ENCODE measurements around the gene CRIM1.

CRIM1 gene

DNA sequence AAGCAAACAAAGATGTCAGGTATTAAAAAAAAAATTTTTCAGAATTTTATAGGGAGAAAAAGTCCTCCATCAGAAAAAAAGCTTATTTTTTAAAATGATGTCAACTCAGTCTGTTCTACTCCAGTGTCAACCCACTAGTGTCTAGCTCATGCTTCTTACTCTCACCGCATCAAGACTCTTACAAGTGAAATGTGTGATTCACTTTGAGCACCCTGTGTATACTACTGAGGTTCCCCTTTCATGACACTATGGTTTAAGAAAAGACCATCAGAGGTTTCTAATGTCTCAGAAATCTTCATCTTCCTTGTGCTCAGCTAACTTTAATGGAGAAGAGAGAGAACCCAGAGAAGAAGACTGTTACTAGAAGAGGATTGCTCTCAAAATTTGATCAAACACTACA lies 199.0 kb downstream of the CRIM1 start:
- no peak for DNase-seq (ENCODE audit: low spot score)

- DNase-seq (ENCODE audit: low spot score): no peak
These were observed 200.2 kb downstream of the CRIM1 start for GRCh38 chr2:36555789-36556188.

- no peak for DNase-seq (ENCODE audit: low spot score)
These were observed 201.3 kb downstream of the CRIM1 start for GRCh38 chr2:36556842-36557241.

GRCh38 chr2:36559221-36559942 lies 203.8 kb downstream of the CRIM1 start:
- DNase-seq (ENCODE audit: low spot score): no peak

DNA sequence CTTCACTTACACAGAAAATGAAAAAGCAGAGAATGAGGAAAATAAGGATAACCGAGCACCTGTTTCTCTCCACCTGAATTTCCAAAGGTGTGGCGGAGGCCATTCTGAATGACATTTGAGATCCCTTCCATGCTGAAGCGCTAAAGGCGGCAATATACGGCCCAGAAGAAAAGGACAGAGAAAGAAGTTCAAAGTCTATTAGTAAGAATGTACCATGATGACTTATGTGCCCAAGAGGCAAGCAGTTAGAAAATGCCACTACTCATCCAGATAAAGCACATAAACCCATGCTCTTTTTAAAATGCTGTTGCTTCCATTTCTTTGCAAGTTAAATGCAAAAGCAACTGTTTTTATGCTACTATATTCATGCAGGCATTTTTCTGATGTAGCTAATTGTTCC lies 205.1 kb downstream of the CRIM1 start:
- no peak for DNase-seq (ENCODE audit: low spot score)

DNA sequence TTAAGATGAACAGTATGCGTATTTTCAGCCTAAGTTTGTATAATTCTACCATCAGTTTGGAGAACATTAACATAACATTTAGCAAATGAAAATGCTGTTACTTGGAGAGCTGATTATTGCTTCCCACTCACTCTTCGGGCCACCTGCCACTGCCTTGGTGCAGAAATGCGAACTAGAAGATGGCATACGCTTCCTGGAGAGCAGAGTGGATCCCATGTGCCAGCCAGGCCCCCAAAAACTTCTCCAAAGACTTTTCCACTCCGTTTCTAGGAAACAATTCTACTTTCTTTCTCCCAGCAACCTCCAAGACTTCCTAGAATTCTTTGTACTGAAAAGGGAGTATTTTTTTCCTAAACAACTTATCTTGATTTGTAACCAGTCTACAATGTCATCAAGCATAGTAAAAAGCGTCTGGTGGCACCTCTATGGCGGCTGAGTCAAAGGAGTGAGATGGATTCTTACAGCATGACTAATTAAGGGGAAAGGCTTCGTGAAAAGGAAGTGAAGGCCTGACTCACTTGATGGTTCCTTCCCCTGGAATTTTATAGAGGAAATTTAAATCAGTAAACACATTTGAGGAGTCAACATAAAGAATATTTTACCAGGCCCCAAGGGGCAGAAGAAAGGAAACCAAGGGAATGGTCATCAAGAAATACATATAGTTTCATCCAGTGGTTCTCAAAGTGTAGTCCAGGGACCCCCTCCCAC lies 205.8 kb downstream of the CRIM1 start:
- DNase-seq (ENCODE audit: low spot score): no peak

DNA sequence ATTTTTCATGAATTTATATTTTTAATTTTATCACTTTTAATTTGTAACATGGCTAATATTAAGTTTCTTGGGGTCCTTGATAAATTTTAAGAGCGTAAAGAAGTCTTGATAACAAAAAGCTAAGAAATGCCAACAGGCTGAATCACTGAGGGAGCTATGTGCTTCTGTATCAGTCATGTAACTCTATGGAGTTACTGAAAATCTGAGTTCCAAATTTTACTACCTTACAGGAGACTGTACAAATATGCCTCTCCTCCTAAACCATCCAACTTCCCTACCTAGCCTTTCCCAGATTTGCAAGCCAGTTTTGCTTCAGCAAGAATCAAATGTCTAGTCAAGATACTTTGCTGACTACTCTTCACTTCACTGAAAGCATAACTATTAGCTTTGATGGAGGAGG lies 206.7 kb downstream of the CRIM1 start:
- DNase-seq (ENCODE audit: low spot score): no peak

GRCh38 chr2:36562973-36563532 lies 207.5 kb downstream of the CRIM1 start:
- DNase-seq (ENCODE audit: low spot score): no peak

DNA sequence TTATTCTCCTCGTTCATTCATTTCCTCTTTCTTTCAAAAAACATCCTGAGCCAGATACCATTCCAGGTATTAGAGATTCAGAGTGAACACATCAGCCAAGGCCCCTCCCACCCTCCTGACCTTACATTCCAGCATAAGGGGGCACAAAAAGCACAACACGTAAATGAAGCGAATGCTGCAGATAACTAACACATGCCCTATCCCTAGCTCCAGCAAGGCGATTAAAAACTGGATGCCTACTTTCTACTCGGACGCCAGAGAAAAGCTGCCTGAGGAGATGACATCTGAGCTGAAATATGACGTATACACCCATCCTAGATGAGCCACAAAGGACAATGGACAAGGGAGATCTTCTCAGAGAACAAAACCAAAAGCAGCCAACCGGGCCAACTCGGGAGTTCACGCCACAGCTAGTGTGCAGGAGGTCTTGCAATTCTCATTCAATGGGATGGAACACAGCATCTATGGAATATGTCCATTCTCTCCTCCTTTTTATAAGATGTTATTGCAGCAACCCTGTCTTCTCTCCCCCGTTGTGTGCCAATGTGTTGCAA lies 208.9 kb downstream of the CRIM1 start:
- no peak for DNase-seq (ENCODE audit: low spot score)

- DNase-seq (ENCODE audit: low spot score): no peak
These were observed 210.1 kb downstream of the CRIM1 start for GRCh38 chr2:36565712-36566111.

GRCh38 chr2:36566887-36567286 lies 211.3 kb downstream of the CRIM1 start:
- no peak for DNase-seq (ENCODE audit: low spot score)

GRCh38 chr2:36567711-36568408 lies 212.3 kb downstream of the CRIM1 start:
- DNase-seq (ENCODE audit: low spot score): no peak

DNA sequence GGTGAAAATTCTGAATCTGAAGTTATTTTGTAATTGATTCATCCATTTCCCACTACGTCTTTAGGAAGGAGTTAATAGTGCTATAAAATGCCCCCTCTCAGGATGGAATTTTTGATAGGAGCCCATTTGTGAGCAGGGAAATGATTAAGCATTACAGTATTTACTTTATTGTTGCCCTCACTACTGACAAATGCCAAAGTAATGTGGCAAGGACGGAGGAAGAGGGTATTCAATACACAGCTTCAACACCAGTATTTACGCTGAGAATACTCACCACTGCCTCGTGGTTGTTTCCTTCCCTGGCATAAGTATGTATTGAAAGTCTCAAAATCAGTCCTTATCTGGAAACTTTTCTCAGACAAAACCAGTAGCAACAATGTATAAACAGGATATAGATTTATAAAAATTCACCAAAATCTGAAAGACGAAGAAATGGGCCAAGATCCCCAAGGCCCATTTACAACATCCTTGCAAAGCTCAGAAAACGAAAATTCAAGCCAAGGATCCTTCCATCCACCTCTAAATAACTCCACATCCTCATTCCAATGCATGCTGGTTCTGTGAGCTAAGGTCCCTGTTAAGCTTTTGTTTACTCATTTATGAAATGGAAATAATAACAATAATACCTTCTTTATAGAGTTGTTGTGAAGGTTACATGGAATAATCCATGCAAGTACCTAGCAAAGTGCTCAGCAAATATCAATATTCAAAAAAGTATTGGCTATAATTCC lies 213.1 kb downstream of the CRIM1 start:
- no peak for DNase-seq (ENCODE audit: low spot score)

GRCh38 chr2:36569267-36569856 lies 213.8 kb downstream of the CRIM1 start:
- no peak for DNase-seq (ENCODE audit: low spot score)

GRCh38 chr2:36570416-36570815 lies 214.8 kb downstream of the CRIM1 start:
- no peak for DNase-seq (ENCODE audit: low spot score)

DNA sequence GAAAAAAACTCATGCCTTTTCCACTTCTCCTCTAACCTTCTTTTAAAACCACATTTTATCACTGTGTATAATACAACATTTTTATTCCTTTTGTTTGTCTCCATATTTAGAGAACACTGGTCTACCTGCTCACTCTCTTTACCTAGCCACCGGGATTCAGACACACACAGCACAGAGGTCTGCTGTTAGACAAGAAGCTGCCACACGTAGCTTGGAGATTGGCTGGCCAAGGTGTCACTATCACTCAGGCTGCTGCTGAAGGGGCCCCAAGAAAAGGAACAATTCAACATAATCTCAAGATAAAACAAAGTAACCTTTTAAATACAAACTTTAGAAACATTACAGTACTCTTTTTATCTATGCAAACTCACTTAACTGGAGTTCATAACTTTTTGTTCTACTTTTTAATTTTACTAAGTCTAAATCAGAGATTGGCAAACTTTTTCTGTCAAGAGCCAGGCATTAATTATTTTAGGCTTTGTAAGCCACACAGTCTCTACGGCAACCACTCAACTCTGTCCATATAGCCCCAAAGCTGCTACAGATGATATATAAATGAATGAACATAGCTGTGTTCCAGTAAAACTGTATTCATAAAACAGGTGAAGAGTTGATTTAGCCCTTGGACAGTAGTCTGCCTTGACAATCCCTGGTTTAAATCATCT lies 216.6 kb downstream of the CRIM1 start:
- DNase-seq (ENCODE audit: low spot score): no peak

- DNase-seq (ENCODE audit: low spot score): no peak
These were observed 217.1 kb downstream of the CRIM1 start for GRCh38 chr2:36572719-36573059.

DNA sequence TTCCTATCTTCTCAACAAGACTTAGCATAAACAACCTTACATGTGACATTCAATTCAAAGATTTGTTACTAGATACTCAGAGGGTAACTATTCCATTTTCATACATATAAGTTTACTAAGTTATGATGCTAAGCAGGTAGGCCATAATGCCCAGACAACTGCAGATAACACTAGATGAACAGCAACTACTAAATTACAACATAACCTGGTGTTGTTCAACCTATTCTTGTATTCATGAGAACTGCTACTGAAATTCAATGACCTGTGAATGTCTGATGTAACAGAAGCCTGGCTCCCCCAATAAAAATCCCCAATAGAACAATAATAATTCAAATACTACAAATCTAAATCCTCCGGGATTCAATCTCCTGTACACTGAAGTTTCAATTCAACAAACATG lies 217.6 kb downstream of the CRIM1 start:
- no peak for DNase-seq (ENCODE audit: low spot score)

DNA sequence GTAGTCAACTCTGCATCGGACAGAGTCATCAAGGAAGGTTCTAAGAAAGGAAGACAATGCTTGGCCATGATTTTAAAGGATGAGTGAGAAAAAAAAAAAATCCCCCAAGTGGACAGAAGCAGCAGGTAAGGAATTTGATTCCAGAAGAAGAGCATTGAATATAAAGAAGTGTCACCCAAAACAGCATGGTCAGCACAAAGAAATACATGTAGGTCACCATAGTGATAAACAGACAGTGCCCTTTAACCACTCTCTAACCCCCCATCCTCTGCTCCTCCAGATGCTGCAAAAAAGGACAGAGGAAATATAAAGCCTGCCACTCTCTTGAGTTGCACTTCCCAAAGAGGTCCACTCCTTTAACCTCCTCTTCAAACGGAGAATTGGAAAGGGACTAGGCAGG lies 219.0 kb downstream of the CRIM1 start:
- no peak for DNase-seq (ENCODE audit: low spot score)

GRCh38 chr2:36577884-36578283 lies 222.3 kb downstream of the CRIM1 start:
- DNase-seq (ENCODE audit: low spot score): no peak

Data from germinal center (tissue), 1 donor.